ENCODE measurements around the gene PUM2. TPM values are rescaled to one million over a fixed set of nuclear protein-coding genes. Genes with fewer than 3 reads are reported as not detected.

The PUM2 gene
- total RNA-seq, 1 experiment from 2014 or later = 85.6 TPM

DNA sequence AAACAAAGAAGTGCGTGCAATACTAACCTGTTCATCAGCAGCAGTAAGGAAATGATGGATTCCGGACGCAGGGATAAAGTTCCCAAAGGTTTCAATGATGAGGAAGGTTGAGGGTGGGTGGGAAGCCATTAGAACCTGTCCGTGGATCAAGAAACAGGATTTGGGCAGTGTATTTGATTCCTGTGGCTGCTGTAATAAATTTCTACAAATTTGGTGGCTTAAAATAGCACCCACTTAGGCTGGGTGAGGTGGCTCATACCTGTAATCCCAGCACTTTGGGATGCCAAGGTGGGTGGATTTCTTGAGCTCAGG lies 120.6 kb downstream of the PUM2 start:
- TF ChIP-seq POLR2AphosphoS5 (IDR thresholded peaks at IDR 0.05; ENCODE audit: low read depth, low read length) (no peak), SIN3A (IDR thresholded peaks at IDR 0.05; ENCODE audit: borderline replicate concordance, insufficient read depth, low read depth, low read length) (no peak), TCF7L2 (IDR thresholded peaks at IDR 0.05; ENCODE audit: low read depth, low read length) (no peak)
- TF ChIP-seq, protein P1, sequence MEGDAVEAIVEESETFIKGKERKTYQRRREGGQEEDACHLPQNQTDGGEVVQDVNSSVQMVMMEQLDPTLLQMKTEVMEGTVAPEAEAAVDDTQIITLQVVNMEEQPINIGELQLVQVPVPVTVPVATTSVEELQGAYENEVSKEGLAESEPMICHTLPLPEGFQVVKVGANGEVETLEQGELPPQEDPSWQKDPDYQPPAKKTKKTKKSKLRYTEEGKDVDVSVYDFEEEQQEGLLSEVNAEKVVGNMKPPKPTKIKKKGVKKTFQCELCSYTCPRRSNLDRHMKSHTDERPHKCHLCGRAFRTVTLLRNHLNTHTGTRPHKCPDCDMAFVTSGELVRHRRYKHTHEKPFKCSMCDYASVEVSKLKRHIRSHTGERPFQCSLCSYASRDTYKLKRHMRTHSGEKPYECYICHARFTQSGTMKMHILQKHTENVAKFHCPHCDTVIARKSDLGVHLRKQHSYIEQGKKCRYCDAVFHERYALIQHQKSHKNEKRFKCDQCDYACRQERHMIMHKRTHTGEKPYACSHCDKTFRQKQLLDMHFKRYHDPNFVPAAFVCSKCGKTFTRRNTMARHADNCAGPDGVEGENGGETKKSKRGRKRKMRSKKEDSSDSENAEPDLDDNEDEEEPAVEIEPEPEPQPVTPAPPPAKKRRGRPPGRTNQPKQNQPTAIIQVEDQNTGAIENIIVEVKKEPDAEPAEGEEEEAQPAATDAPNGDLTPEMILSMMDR (IDR thresholded peaks at IDR 0.05) = no peak
- TF ChIP-seq, protein P2, sequence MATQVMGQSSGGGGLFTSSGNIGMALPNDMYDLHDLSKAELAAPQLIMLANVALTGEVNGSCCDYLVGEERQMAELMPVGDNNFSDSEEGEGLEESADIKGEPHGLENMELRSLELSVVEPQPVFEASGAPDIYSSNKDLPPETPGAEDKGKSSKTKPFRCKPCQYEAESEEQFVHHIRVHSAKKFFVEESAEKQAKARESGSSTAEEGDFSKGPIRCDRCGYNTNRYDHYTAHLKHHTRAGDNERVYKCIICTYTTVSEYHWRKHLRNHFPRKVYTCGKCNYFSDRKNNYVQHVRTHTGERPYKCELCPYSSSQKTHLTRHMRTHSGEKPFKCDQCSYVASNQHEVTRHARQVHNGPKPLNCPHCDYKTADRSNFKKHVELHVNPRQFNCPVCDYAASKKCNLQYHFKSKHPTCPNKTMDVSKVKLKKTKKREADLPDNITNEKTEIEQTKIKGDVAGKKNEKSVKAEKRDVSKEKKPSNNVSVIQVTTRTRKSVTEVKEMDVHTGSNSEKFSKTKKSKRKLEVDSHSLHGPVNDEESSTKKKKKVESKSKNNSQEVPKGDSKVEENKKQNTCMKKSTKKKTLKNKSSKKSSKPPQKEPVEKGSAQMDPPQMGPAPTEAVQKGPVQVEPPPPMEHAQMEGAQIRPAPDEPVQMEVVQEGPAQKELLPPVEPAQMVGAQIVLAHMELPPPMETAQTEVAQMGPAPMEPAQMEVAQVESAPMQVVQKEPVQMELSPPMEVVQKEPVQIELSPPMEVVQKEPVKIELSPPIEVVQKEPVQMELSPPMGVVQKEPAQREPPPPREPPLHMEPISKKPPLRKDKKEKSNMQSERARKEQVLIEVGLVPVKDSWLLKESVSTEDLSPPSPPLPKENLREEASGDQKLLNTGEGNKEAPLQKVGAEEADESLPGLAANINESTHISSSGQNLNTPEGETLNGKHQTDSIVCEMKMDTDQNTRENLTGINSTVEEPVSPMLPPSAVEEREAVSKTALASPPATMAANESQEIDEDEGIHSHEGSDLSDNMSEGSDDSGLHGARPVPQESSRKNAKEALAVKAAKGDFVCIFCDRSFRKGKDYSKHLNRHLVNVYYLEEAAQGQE (IDR thresholded peaks at IDR 0.05; ENCODE audit: insufficient read depth in 1 of 2, low read depth in 2 of 2, low read length in 1 of 2) = no peak
- in situ Hi-C loops (cut with HindIII; ENCODE audit: low pct_unique_long_range_greater_than_20kb, low sequenced_read_pairs) (no loop called here), intact Hi-C loops (cut with micrococcal nuclease; ENCODE audit: unreplicated experiment) (no loop called here)
- ATAC-seq = no peak
- Histone ChIP-seq H3K4me1 (ENCODE audit: control insufficient read depth, insufficient read depth, low read length) (peaks cover 11% of the 10 kb centered on the region), H3K9me3 (ENCODE audit: control insufficient read depth, insufficient read depth, low read depth, low read length) (no peaks in the 10 kb centered on the region), H3K4me3 (ENCODE audit: low read depth in 2 of 2, low read length in 2 of 2) (no peak overlapping the region), H3K36me3 (ENCODE audit: control insufficient read depth, insufficient read depth, low read length) (no peaks in the 10 kb centered on the region), H3K27ac (ENCODE audit: low read length) (no peak overlapping the region), H3K27me3 (ENCODE audit: control insufficient read depth, insufficient read depth, low read length) (no peaks in the 10 kb centered on the region)
- POLR2A ChIA-PET = no interaction called here
- CTCF ChIA-PET = no interaction called here
- BruUV-seq (replicated peaks) = no TSS peak
- no peak for DNase-seq (ENCODE audit: low read depth, low spot score)

DNA sequence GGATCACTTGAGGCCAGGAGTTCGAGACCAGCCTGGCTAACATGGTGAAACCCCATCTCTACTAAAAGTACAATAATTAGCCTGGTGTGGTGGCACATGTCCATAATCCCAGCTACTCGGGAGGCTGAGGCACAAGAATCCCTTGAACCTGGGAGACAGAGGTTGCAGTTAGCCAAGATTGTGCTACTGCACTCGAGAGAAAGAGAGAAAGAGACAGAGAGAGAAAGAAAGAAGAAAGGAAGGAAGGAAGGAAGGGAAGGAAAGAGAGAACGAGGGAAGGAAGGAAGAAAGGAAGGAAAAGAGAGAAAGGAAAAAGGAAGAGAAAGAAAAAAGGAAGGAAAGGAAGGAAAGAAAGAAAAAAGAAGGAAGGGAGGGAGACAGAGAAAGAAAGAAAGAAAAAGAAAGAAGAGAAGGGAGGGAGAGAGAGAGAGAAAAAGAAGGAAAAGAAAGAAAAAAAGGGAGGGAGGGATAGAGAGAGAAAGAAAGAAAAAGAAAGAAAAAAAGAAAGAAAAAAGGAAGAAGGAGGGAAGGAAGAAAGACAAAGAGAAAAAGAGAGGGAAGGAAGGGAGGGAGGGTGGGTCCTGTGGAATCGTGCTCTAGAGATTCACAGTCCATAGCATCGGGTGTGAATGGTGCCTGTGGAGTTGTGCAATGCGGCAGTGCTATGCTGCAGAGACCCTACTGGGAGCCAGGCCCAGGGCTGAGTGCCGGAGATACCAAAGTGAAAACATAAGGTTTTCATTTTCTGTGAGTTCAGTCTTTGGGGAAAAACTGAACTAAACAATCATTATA lies 121.1 kb downstream of the PUM2 start:
- BruUV-seq (replicated peaks) = no TSS peak
- H3K4me1 ChIP-seq (ENCODE audit: control insufficient read depth, insufficient read depth, low read length) = peaks cover 11% of the 10 kb centered on the region
- intact Hi-C loops (cut with micrococcal nuclease; ENCODE audit: unreplicated experiment) = no loop called here
- no peak overlapping the region for H3K27ac ChIP-seq (ENCODE audit: low read length)
- TF ChIP-seq TCF7L2 (IDR thresholded peaks at IDR 0.05; ENCODE audit: low read depth, low read length) = no peak
- TF ChIP-seq, protein P2 (IDR thresholded peaks at IDR 0.05; ENCODE audit: insufficient read depth in 1 of 2, low read depth in 2 of 2, low read length in 1 of 2) = no peak
- TF ChIP-seq, protein P1 (IDR thresholded peaks at IDR 0.05) = no peak
- TF ChIP-seq POLR2AphosphoS5 (IDR thresholded peaks at IDR 0.05; ENCODE audit: low read depth, low read length) = no peak
- no peak for TF ChIP-seq SIN3A (IDR thresholded peaks at IDR 0.05; ENCODE audit: borderline replicate concordance, insufficient read depth, low read depth, low read length)
- in situ Hi-C loops (cut with HindIII; ENCODE audit: low pct_unique_long_range_greater_than_20kb, low sequenced_read_pairs) = no loop called here
- no peaks in the 10 kb centered on the region for H3K36me3 ChIP-seq (ENCODE audit: control insufficient read depth, insufficient read depth, low read length)
- H3K9me3 ChIP-seq (ENCODE audit: control insufficient read depth, insufficient read depth, low read depth, low read length) = no peaks in the 10 kb centered on the region
- H3K4me3 ChIP-seq (ENCODE audit: low read depth in 2 of 2, low read length in 2 of 2) = no peak overlapping the region
- no peaks in the 10 kb centered on the region for H3K27me3 ChIP-seq (ENCODE audit: control insufficient read depth, insufficient read depth, low read length)
- DNase-seq (ENCODE audit: low read depth, low spot score) = no peak
- no peak for ATAC-seq
- ChIA-PET POLR2A (interaction anchor here (0.9 kb wide), 1 partner anchor 44 kb away, joined by 12 read pairs; no protein-coding TSS in a partner anchor), CTCF (interaction anchor here (0.8 kb wide), 1 partner anchor 101 kb away, joined by 6 read pairs; no protein-coding TSS in a partner anchor)
